HepG2 (cell line): ENCODE data around the gene MFAP5.

ENCODE experiments used
- ATF7-NPFF ChIP-seq: sonication (generic); formaldehyde crosslinking; IDR thresholded peaks from 2 replicates; pipeline ENCODE4 v1.8.1; 2023; ENCODE audit warnings: mild to moderate bottlenecking, low read depth, missing genetic modification reagents, moderate library complexity
- CTCF ChIP-seq: sonication (generic); formaldehyde crosslinking; IDR thresholded peaks from 2 replicates; pipeline ENCODE4 v1.5.0; 2020; ENCODE audit warnings: mild to moderate bottlenecking, missing genetic modification reagents, moderate library complexity
- FOSL2 ChIP-seq: sonication (generic); formaldehyde crosslinking; IDR thresholded peaks from 2 replicates; pipeline ENCODE4 v1.4.0; 2020; ENCODE audit warnings: missing genetic modification reagents
- GATAD2A ChIP-seq: IDR thresholded peaks from 2 replicates; pipeline ENCODE4 v1.6.1; 2016
- KDM5B ChIP-seq: sonication (generic); formaldehyde crosslinking; IDR thresholded peaks from 2 replicates; pipeline ENCODE4 v1.4.0; 2020; ENCODE audit warnings: missing genetic modification reagents, mild to moderate bottlenecking, borderline replicate concordance
- MLX ChIP-seq: IDR thresholded peaks from 2 replicates; pipeline ENCODE4 v1.6.1; 2016
- NCOA5 ChIP-seq: sonication (generic); formaldehyde crosslinking; IDR thresholded peaks from 2 replicates; pipeline ENCODE4 v1.4.0; 2020; ENCODE audit warnings: missing genetic modification reagents
- NFKBIZ ChIP-seq: IDR thresholded peaks from 2 replicates; pipeline ENCODE4 v1.6.1; 2018; ENCODE audit warnings: missing genetic modification reagents, missing compliant biosample characterization
- POLR2A ChIP-seq, 2 experiments: IDR thresholded peaks; 2 replicates each; pipeline ENCODE4 v1.6.1; 2011; ENCODE audit warnings: low read depth in 2 of 2, low read length in 2 of 2, mild to moderate bottlenecking in 1 of 2, moderate library complexity in 1 of 2; ENCODE audit not compliant: insufficient read depth in 1 of 2
- SMARCC2 ChIP-seq: fragments of 450-650 bp; IDR thresholded peaks from 2 replicates; pipeline ENCODE4 v1.6.1; 2017; ENCODE audit warnings: antibody characterized with exemption, mild to moderate bottlenecking
- TOE1 ChIP-seq: sonication (generic); formaldehyde crosslinking; IDR thresholded peaks from 2 replicates; pipeline ENCODE4 v1.4.0; 2020; ENCODE audit warnings: mild to moderate bottlenecking, missing genetic modification reagents
- ZNF274 ChIP-seq: sonication (generic); formaldehyde crosslinking; IDR thresholded peaks from 2 replicates; pipeline ENCODE4 v1.5.1; 2020; ENCODE audit warnings: mild to moderate bottlenecking, missing genetic modification reagents
- ZNF354B ChIP-seq: sonication (generic); formaldehyde crosslinking; IDR thresholded peaks from 2 replicates; pipeline ENCODE4 v1.8.0; 2022; ENCODE audit warnings: mild to moderate bottlenecking, missing genetic modification reagents

GRCh38 chr12:8667270-8667669, 4.6 kb upstream of the MFAP5 start:
- TF ChIP-seq GATAD2A (no peak), POLR2A (IDR thresholded peaks at IDR 0.05; ENCODE audit: insufficient read depth in 1 of 2, low read depth in 2 of 2, low read length in 2 of 2) (no peak), CTCF (CRISPR knock-in tag) (no peak), TOE1 (CRISPR knock-in tag) (no peak), FOSL2 (no peak), NFKBIZ (CRISPR knock-in tag) (no peak), NCOA5 (CRISPR knock-in tag) (no peak), KDM5B (CRISPR knock-in tag) (no peak), ATF7-NPFF (CRISPR knock-in tag) (no peak), ZNF274 (no peak), ZNF354B (CRISPR knock-in tag) (no peak), MLX (CRISPR knock-in tag) (no peak), SMARCC2 (no peak)
